K562 (cell line): Measurements from ENCODE around the gene MTG2. TPM values are rescaled to one million over a fixed set of nuclear protein-coding genes. Genes with fewer than 3 reads are reported as not detected.

Source experiments
- CBX1 ChIP-seq: sonication (generic); IDR thresholded peaks from 2 replicates; pipeline ENCODE4 v1.6.1; 2016; ENCODE audit warnings: antibody characterized with exemption, low read depth, mild to moderate bottlenecking
- CC2D1A ChIP-seq: fragments of 450-650 bp; IDR thresholded peaks from 2 replicates; pipeline ENCODE4 v1.6.1; 2017; ENCODE audit warnings: mild to moderate bottlenecking
- CGGBP1 ChIP-seq: fragments of 250-450 bp; sonication (Bioruptor Pico); IDR thresholded peaks from 2 replicates; pipeline ENCODE4 v1.9.0; 2021; ENCODE audit warnings: mild to moderate bottlenecking
- ELK3 ChIP-seq: fragments of 450-650 bp; formaldehyde crosslinking; IDR thresholded peaks from 2 replicates; pipeline ENCODE4 v1.4.0; 2020; ENCODE audit warnings: mild to moderate bottlenecking
- PHF20 ChIP-seq: fragments of 450-650 bp; IDR thresholded peaks from 2 replicates; pipeline ENCODE4 v1.6.1; 2018; ENCODE audit not compliant: partially characterized antibody
- SRSF1 ChIP-seq: fragments of 200-400 bp; formaldehyde crosslinking; IDR thresholded peaks from 2 replicates; pipeline ENCODE4 v1.6.1; 2017; ENCODE audit warnings: mild to moderate bottlenecking, low read depth, low read length, moderate library complexity
- TCFL5 ChIP-seq: fragments of 250-450 bp; sonication (Bioruptor Pico); conservative IDR thresholded peaks from 2 replicates; pipeline ENCODE4 v1.6.1; 2021; ENCODE audit warnings: mild to moderate bottlenecking, moderate library complexity, matching md5 sums
- ZBTB5 ChIP-seq: fragments of 450-650 bp; IDR thresholded peaks from 2 replicates; pipeline ENCODE4 v1.6.1; 2017; ENCODE audit warnings: antibody characterized with exemption
- ZNF778 ChIP-seq: fragments of 450-650 bp; formaldehyde crosslinking; IDR thresholded peaks from 2 replicates; pipeline ENCODE4 v1.4.0; 2020; ENCODE audit warnings: mild to moderate bottlenecking, moderate library complexity
- polyA plus RNA-seq, 8 experiments: library from polyadenylated mRNA; depleted of rRNA in 4 of 8; stranded (reverse) in 5 of 8; unstranded in 3 of 8; fragments of >200 nt; fragmentation: Nextera tagmentation in 2 of 8; fragmentation: Illumina TruSeq in 1 of 8; extraction: Ambion mirVana in 2 of 8; extraction: Trizol in 1 of 8; gene quantifications; 2 replicates each; pipeline versions ENCODE4 v1.2.1 to v1.2.3, GENCODE V29; 2011 to 2014; ENCODE audit warnings: inconsistent platforms in 1 of 8, missing spikeins in 1 of 8
- total RNA-seq, 7 experiments: library from RNA; depleted of rRNA in 6 of 7; stranded (reverse); fragments of >200 nt in 6 of 7; fragmentation: Illumina TruSeq in 2 of 7; extraction: Trizol in 2 of 7; gene quantifications; 2 replicates each; pipeline versions ENCODE4 v1.2.1 to v1.2.3, GENCODE V29; 2011 to 2021; ENCODE audit warnings: low replicate concordance in 1 of 7
- TF ChIP-seq, protein P1 (sequence below): fragments of 450-650 bp; IDR thresholded peaks from 2 replicates; pipeline ENCODE4 v1.6.1; 2016; ENCODE audit warnings: mild to moderate bottlenecking, moderate library complexity
- TF ChIP-seq, protein P2 (sequence below): fragments of 450-650 bp; IDR thresholded peaks from 2 replicates; pipeline ENCODE4 v1.6.1; 2016

Gene MTG2
- total and polyA plus RNA-seq, 9 of the 15 experiments (the other 6 are each of a cell fraction or from before 2014, with no cell fraction given): 8.7 to 67.5 (median 44.5) TPM

- TF ChIP-seq, protein P1, sequence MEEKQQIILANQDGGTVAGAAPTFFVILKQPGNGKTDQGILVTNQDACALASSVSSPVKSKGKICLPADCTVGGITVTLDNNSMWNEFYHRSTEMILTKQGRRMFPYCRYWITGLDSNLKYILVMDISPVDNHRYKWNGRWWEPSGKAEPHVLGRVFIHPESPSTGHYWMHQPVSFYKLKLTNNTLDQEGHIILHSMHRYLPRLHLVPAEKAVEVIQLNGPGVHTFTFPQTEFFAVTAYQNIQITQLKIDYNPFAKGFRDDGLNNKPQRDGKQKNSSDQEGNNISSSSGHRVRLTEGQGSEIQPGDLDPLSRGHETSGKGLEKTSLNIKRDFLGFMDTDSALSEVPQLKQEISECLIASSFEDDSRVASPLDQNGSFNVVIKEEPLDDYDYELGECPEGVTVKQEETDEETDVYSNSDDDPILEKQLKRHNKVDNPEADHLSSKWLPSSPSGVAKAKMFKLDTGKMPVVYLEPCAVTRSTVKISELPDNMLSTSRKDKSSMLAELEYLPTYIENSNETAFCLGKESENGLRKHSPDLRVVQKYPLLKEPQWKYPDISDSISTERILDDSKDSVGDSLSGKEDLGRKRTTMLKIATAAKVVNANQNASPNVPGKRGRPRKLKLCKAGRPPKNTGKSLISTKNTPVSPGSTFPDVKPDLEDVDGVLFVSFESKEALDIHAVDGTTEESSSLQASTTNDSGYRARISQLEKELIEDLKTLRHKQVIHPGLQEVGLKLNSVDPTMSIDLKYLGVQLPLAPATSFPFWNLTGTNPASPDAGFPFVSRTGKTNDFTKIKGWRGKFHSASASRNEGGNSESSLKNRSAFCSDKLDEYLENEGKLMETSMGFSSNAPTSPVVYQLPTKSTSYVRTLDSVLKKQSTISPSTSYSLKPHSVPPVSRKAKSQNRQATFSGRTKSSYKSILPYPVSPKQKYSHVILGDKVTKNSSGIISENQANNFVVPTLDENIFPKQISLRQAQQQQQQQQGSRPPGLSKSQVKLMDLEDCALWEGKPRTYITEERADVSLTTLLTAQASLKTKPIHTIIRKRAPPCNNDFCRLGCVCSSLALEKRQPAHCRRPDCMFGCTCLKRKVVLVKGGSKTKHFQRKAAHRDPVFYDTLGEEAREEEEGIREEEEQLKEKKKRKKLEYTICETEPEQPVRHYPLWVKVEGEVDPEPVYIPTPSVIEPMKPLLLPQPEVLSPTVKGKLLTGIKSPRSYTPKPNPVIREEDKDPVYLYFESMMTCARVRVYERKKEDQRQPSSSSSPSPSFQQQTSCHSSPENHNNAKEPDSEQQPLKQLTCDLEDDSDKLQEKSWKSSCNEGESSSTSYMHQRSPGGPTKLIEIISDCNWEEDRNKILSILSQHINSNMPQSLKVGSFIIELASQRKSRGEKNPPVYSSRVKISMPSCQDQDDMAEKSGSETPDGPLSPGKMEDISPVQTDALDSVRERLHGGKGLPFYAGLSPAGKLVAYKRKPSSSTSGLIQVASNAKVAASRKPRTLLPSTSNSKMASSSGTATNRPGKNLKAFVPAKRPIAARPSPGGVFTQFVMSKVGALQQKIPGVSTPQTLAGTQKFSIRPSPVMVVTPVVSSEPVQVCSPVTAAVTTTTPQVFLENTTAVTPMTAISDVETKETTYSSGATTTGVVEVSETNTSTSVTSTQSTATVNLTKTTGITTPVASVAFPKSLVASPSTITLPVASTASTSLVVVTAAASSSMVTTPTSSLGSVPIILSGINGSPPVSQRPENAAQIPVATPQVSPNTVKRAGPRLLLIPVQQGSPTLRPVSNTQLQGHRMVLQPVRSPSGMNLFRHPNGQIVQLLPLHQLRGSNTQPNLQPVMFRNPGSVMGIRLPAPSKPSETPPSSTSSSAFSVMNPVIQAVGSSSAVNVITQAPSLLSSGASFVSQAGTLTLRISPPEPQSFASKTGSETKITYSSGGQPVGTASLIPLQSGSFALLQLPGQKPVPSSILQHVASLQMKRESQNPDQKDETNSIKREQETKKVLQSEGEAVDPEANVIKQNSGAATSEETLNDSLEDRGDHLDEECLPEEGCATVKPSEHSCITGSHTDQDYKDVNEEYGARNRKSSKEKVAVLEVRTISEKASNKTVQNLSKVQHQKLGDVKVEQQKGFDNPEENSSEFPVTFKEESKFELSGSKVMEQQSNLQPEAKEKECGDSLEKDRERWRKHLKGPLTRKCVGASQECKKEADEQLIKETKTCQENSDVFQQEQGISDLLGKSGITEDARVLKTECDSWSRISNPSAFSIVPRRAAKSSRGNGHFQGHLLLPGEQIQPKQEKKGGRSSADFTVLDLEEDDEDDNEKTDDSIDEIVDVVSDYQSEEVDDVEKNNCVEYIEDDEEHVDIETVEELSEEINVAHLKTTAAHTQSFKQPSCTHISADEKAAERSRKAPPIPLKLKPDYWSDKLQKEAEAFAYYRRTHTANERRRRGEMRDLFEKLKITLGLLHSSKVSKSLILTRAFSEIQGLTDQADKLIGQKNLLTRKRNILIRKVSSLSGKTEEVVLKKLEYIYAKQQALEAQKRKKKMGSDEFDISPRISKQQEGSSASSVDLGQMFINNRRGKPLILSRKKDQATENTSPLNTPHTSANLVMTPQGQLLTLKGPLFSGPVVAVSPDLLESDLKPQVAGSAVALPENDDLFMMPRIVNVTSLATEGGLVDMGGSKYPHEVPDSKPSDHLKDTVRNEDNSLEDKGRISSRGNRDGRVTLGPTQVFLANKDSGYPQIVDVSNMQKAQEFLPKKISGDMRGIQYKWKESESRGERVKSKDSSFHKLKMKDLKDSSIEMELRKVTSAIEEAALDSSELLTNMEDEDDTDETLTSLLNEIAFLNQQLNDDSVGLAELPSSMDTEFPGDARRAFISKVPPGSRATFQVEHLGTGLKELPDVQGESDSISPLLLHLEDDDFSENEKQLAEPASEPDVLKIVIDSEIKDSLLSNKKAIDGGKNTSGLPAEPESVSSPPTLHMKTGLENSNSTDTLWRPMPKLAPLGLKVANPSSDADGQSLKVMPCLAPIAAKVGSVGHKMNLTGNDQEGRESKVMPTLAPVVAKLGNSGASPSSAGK: no peak
- TF ChIP-seq PHF20 (no peak), ZNF778 (CRISPR knock-in tag) (no peak), CGGBP1 (CRISPR knock-in tag) (no peak), CBX1 (no peak), SRSF1 (no peak), TCFL5 (no peak), ZBTB5 (no peak), ELK3 (CRISPR knock-in tag) (no peak), CC2D1A (no peak)
- TF ChIP-seq, protein P2, sequence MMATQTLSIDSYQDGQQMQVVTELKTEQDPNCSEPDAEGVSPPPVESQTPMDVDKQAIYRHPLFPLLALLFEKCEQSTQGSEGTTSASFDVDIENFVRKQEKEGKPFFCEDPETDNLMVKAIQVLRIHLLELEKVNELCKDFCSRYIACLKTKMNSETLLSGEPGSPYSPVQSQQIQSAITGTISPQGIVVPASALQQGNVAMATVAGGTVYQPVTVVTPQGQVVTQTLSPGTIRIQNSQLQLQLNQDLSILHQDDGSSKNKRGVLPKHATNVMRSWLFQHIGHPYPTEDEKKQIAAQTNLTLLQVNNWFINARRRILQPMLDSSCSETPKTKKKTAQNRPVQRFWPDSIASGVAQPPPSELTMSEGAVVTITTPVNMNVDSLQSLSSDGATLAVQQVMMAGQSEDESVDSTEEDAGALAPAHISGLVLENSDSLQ: peak; percentile 99
These were observed 55.2 kb downstream of the MTG2 start, which contains the start of gene OSBPL2 (continued) for GRCh38 chr20:62237801-62238568.
